Measurements from ENCODE around the gene VENTX.

Gene VENTX

GRCh38 chr10:133251388-133252222, 13.9 kb downstream of the VENTX start:
- TF ChIP-seq FOXM1 (IDR thresholded peaks at IDR 0.05; ENCODE audit: borderline replicate concordance, low read depth) (no peak), NFIC (IDR thresholded peaks at IDR 0.05) (no peak), YY1 (IDR thresholded peaks at IDR 0.05; ENCODE audit: low read depth) (no peak), TAF1 (IDR thresholded peaks at IDR 0.05; ENCODE audit: low read depth) (no peak), CREB1 (IDR thresholded peaks at IDR 0.05; ENCODE audit: low read depth) (no peak), RAD21 (IDR thresholded peaks at IDR 0.05; ENCODE audit: low read depth) (no peak), CEBPB (IDR thresholded peaks at IDR 0.05) (no peak), TCF12 (IDR thresholded peaks at IDR 0.05; ENCODE audit: low read depth) (no peak), REST (IDR thresholded peaks at IDR 0.05; ENCODE audit: low read depth) (no peak), EP300 (IDR thresholded peaks at IDR 0.05; ENCODE audit: borderline replicate concordance) (no peak), TEAD4 (IDR thresholded peaks at IDR 0.05) (no peak), USF1 (IDR thresholded peaks at IDR 0.05) (no peak), ZBTB7A (IDR thresholded peaks at IDR 0.05; ENCODE audit: low read depth) (no peak), MAX (IDR thresholded peaks at IDR 0.05) (no peak), EGR1 (IDR thresholded peaks at IDR 0.05) (no peak)

- TF ChIP-seq RAD21 (IDR thresholded peaks at IDR 0.05; ENCODE audit: low read depth) (no peak), MAX (IDR thresholded peaks at IDR 0.05) (no peak), USF1 (IDR thresholded peaks at IDR 0.05) (no peak), REST (IDR thresholded peaks at IDR 0.05; ENCODE audit: low read depth) (no peak), TAF1 (IDR thresholded peaks at IDR 0.05; ENCODE audit: low read depth) (no peak), CREB1 (IDR thresholded peaks at IDR 0.05; ENCODE audit: low read depth) (no peak), ZBTB7A (IDR thresholded peaks at IDR 0.05; ENCODE audit: low read depth) (no peak), TCF12 (IDR thresholded peaks at IDR 0.05; ENCODE audit: low read depth) (no peak)
Observed at GRCh38 chr10:133252223-133252552, 14.5 kb downstream of the VENTX start.

- TF ChIP-seq EGR1 (IDR thresholded peaks at IDR 0.05) (no peak), NFIC (IDR thresholded peaks at IDR 0.05) (no peak)
Observed at GRCh38 chr10:133253361-133253955, 15.8 kb downstream of the VENTX start.

GRCh38 chr10:133254421-133255120, 16.9 kb downstream of the VENTX start:
- TF ChIP-seq RAD21 (IDR thresholded peaks at IDR 0.05; ENCODE audit: low read depth): no peak
- no peak for TF ChIP-seq REST (IDR thresholded peaks at IDR 0.05; ENCODE audit: low read depth)
- no peak for TF ChIP-seq CEBPB (IDR thresholded peaks at IDR 0.05)
- no peak for TF ChIP-seq EGR1 (IDR thresholded peaks at IDR 0.05)
- TF ChIP-seq CREB1 (IDR thresholded peaks at IDR 0.05; ENCODE audit: low read depth): no peak
- no peak for TF ChIP-seq ZBTB7A (IDR thresholded peaks at IDR 0.05; ENCODE audit: low read depth)
- TF ChIP-seq NFIC (IDR thresholded peaks at IDR 0.05): no peak
- TF ChIP-seq MAX (IDR thresholded peaks at IDR 0.05): no peak
- no peak for TF ChIP-seq USF1 (IDR thresholded peaks at IDR 0.05)
- TF ChIP-seq TEAD4 (IDR thresholded peaks at IDR 0.05): no peak

Measured in Ishikawa (cell line).